Measurements from ENCODE around the gene HS6ST1. TPM values are rescaled to one million over a fixed set of nuclear protein-coding genes. Genes with fewer than 3 reads are reported as not detected.

Gene HS6ST1
- total RNA-seq, 2 donors from 2014 or later, result 21.8 to 32.4 TPM

GRCh38 chr2:128285329-128285931 is 33.2 kb downstream of the HS6ST1 start:
- Histone ChIP-seq H3K27ac (no peak overlapping the region), H3K4me1 (ENCODE audit: control insufficient read depth in 1 of 2, low read depth in 2 of 2) (peaks cover 0 to 7% of the 10 kb centered on the region in 2 donors)
- no peak for TF ChIP-seq CTCF (IDR thresholded peaks at IDR 0.05)

GRCh38 chr2:128284841-128285240 is 33.8 kb downstream of the HS6ST1 start:
- Histone ChIP-seq H3K27me3 (replicated peaks; ENCODE audit: insufficient read depth) (no peaks in the 10 kb centered on the region), H3K4me3 (no peak overlapping the region), H3K9me3 (no peaks in the 10 kb centered on the region), H3K27ac (no peak overlapping the region), H3K36me3 (no peaks in the 10 kb centered on the region), H3K4me1 (ENCODE audit: control insufficient read depth in 1 of 2, low read depth in 2 of 2) (peaks cover 0 to 7% of the 10 kb centered on the region in 2 donors)
- no peak for ATAC-seq (ENCODE audit: insufficient number of reproducible peaks, low FRiP score, low read depth)
- TF ChIP-seq CTCF (IDR thresholded peaks at IDR 0.05), result no peak
- no peak for DNase-seq (ENCODE audit: low spot score)

More at GRCh38 chr2:128285329-128285931, 33.2 kb downstream of the HS6ST1 start:
- Histone ChIP-seq H3K9me3 (no peaks in the 10 kb centered on the region), H3K36me3 (no peaks in the 10 kb centered on the region), H3K27me3 (replicated peaks; ENCODE audit: insufficient read depth) (no peaks in the 10 kb centered on the region), H3K4me3 (no peak overlapping the region)
- no peak for DNase-seq (ENCODE audit: low spot score)
- no peak for ATAC-seq (ENCODE audit: insufficient number of reproducible peaks, low FRiP score, low read depth)

DNA sequence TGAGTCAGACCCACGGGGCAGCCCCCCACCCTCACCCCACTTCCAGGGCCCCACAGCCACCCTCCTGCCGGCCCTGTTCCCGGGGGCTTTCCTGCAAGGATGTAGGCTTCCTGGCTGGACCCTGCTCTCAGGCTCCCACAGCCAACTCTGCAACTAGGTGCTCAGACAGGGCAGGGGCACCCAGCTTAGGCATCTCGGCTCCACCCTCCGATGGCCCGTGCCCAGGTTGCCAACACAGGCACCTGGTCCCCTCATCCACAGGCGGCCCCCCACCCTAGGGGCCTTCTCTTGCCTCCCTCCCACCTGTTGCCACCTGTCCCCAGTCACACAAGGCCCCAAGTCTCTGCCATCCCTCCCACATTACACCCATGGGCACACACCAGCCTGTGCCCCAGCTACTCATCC is 34.6 kb downstream of the HS6ST1 start:
- H3K36me3 ChIP-seq, result no peaks in the 10 kb centered on the region
- H3K4me1 ChIP-seq (ENCODE audit: control insufficient read depth in 1 of 2, low read depth in 2 of 2), result peaks cover 0 to 7% of the 10 kb centered on the region in 2 donors
- DNase-seq (ENCODE audit: low spot score) (no peak), ATAC-seq (ENCODE audit: insufficient number of reproducible peaks, low FRiP score, low read depth) (no peak)
- H3K4me3 ChIP-seq, result no peak overlapping the region
- no peak for TF ChIP-seq CTCF (IDR thresholded peaks at IDR 0.05)
- no peaks in the 10 kb centered on the region for H3K27me3 ChIP-seq (replicated peaks; ENCODE audit: insufficient read depth)
- no peaks in the 10 kb centered on the region for H3K9me3 ChIP-seq
- H3K27ac ChIP-seq, result no peak overlapping the region

- Histone ChIP-seq H3K36me3 (no peaks in the 10 kb centered on the region), H3K27ac (no peak overlapping the region), H3K27me3 (replicated peaks; ENCODE audit: insufficient read depth) (no peaks in the 10 kb centered on the region), H3K4me1 (ENCODE audit: control insufficient read depth in 1 of 2, low read depth in 2 of 2) (peaks cover 0 to 7% of the 10 kb centered on the region in 2 donors), H3K4me3 (no peak overlapping the region), H3K9me3 (no peaks in the 10 kb centered on the region)
- no peak for TF ChIP-seq CTCF (IDR thresholded peaks at IDR 0.05)
- ATAC-seq (ENCODE audit: insufficient number of reproducible peaks, low FRiP score, low read depth) (no peak), DNase-seq (ENCODE audit: low spot score) (no peak)
Measured at GRCh38 chr2:128282976-128283810, 35.5 kb downstream of the HS6ST1 start.

GRCh38 chr2:128282246-128282975 is 36.3 kb downstream of the HS6ST1 start:
- no peaks in the 10 kb centered on the region for H3K27me3 ChIP-seq (replicated peaks; ENCODE audit: insufficient read depth)
- H3K4me3 ChIP-seq, result no peak overlapping the region
- DNase-seq (ENCODE audit: low spot score), result no peak
- ATAC-seq (ENCODE audit: insufficient number of reproducible peaks, low FRiP score, low read depth), result no peak
- H3K36me3 ChIP-seq, result no peaks in the 10 kb centered on the region
- no peak overlapping the region for H3K27ac ChIP-seq
- TF ChIP-seq CTCF (IDR thresholded peaks at IDR 0.05), result no peak
- peaks cover 0 to 7% of the 10 kb centered on the region in 2 donors for H3K4me1 ChIP-seq (ENCODE audit: control insufficient read depth in 1 of 2, low read depth in 2 of 2)
- no peaks in the 10 kb centered on the region for H3K9me3 ChIP-seq
